ENCODE measurements around the gene RPLP2.

Gene RPLP2

GRCh38 chr11:773830-774229 is 35.9 kb upstream of the RPLP2 start:
- no peak for DNase-seq (ENCODE audit: low read depth, low spot score)

- DNase-seq (ENCODE audit: low read depth, low spot score): peak; percentile 65
Observed at GRCh38 chr11:774873-775592, 34.7 kb upstream of the RPLP2 start.

GRCh38 chr11:776263-776560 is 33.6 kb upstream of the RPLP2 start:
- peak; percentile 16 for DNase-seq (ENCODE audit: low read depth, low spot score)

- DNase-seq (ENCODE audit: low read depth, low spot score): peak; percentile 67
Observed at GRCh38 chr11:776561-777287, 33.0 kb upstream of the RPLP2 start.

GRCh38 chr11:777288-778255 is 32.2 kb upstream of the RPLP2 start, which contains the start of gene GATD1:
GATD1 (minus strand) TSS chr11:777487; CDS start chr11:777462, 25 bp downstream.
- peak; percentile 97 for DNase-seq (ENCODE audit: low read depth, low spot score)

- DNase-seq (ENCODE audit: low read depth, low spot score): no peak
Observed at GRCh38 chr11:778976-779954, 30.5 kb upstream of the RPLP2 start.

GRCh38 chr11:779955-780532 is 29.7 kb upstream of the RPLP2 start:
- no peak for DNase-seq (ENCODE audit: low read depth, low spot score)

- DNase-seq (ENCODE audit: low read depth, low spot score): no peak
Observed at GRCh38 chr11:782264-783174, 27.2 kb upstream of the RPLP2 start.

- DNase-seq (ENCODE audit: low read depth, low spot score): peak; percentile 94
Observed at GRCh38 chr11:783581-784015, 26.2 kb upstream of the RPLP2 start.

GRCh38 chr11:786235-787083 is 23.3 kb upstream of the RPLP2 start:
- no peak for DNase-seq (ENCODE audit: low read depth, low spot score)

- no peak for DNase-seq (ENCODE audit: low read depth, low spot score)
Observed at GRCh38 chr11:787084-787675, 22.6 kb upstream of the RPLP2 start.

- no peak for DNase-seq (ENCODE audit: low read depth, low spot score)
Observed at GRCh38 chr11:788009-788640, 21.6 kb upstream of the RPLP2 start.

GRCh38 chr11:788953-789940 is 20.5 kb upstream of the RPLP2 start:
- no peak for DNase-seq (ENCODE audit: low read depth, low spot score)

- DNase-seq (ENCODE audit: low read depth, low spot score): peak; percentile 85
Observed at GRCh38 chr11:789943-790342, 19.8 kb upstream of the RPLP2 start, which contains the start of gene CEND1. CEND1 (minus strand) TSS chr11:790090; CDS start chr11:788576, 1,514 bp downstream.

- peak; percentile 38 for DNase-seq (ENCODE audit: low read depth, low spot score)
Observed at GRCh38 chr11:790721-791564, 18.8 kb upstream of the RPLP2 start.

Measured in astrocyte of the hippocampus (primary cell).